Endothelial cell of umbilical vein (primary cell): ENCODE data around the gene CCNF. TPM values are rescaled to one million over a fixed set of nuclear protein-coding genes. Genes with fewer than 3 reads are reported as not detected.
A peak's percentile ranks its signal among the peaks of the same experiment; 100 is the strongest.

Experiments
- BruUV-seq: library from RNA; stranded (reverse); fragments of 400-500 nt; replicated peaks from 2 replicates; lab custom pipeline; 2021; lab: Mats Ljungman, UMichigan
- CTCF ChIA-PET: fragments of 300-600, 350-600 bp; sonication (Branson Sonifier 250); formaldehyde crosslinking; loops from one replicate; lab custom pipeline; 2021; ENCODE audit warnings: antibody characterized with exemption, inconsistent platforms; lab: Charles Lee
- POLR2A ChIA-PET: fragments of 300-600, 350-600 bp; sonication (Branson Sonifier 250); formaldehyde crosslinking; loops from one replicate; lab custom pipeline; 2021; ENCODE audit warnings: antibody characterized with exemption, inconsistent platforms; lab: Charles Lee
- DNase-seq: peaks from one replicate; pipeline ENCODE4 v3.0.0-alpha.2; 2011; ENCODE audit warnings: low read depth, low spot score
- FAIRE-seq: peaks from 2 replicates; lab custom pipeline; 2011; peaks lifted over from hg19 to GRCh38; lab: Jason Lieb, UNC
- H2AFZ ChIP-seq: 2 replicates; pipeline ENCODE4 v1.6.0; 2012; ENCODE audit warnings: low read depth, low read length, control low read depth, inconsistent platforms
- H3K27ac ChIP-seq: 2 replicates; pipeline ENCODE4 v1.5.1; 2011; ENCODE audit warnings: low read depth, mild to moderate bottlenecking, control low read depth, low read length, moderate library complexity; ENCODE audit not compliant: insufficient read depth
- H3K27me3 ChIP-seq, 2 experiments: 2 replicates each; pipeline versions ENCODE4 v1.6.0 to v1.6.1; 2011; ENCODE audit warnings: low read length in 2 of 2, mixed read lengths in 1 of 2; ENCODE audit not compliant: control insufficient read depth in 2 of 2, insufficient read depth in 2 of 2
- H3K36me3 ChIP-seq, 2 experiments: 2 replicates in 1 of 2; 3 replicates in 1 of 2; pipeline ENCODE4 v1.5.1; 2011; ENCODE audit warnings: low read length in 2 of 2, mild to moderate bottlenecking in 1 of 2, moderate library complexity in 1 of 2; ENCODE audit not compliant: control insufficient read depth in 2 of 2, insufficient read depth in 2 of 2; ENCODE audit errors: extremely low read depth in 1 of 2
- H3K4me1 ChIP-seq: 3 replicates; pipeline ENCODE4 v1.5.1; 2011; ENCODE audit warnings: mild to moderate bottlenecking, low read length; ENCODE audit not compliant: control insufficient read depth, insufficient read depth; ENCODE audit errors: extremely low read depth
- H3K4me2 ChIP-seq: 2 replicates; pipeline ENCODE4 v1.6.1; 2011; ENCODE audit warnings: low read length, control low read depth, mixed read lengths; ENCODE audit not compliant: insufficient read depth
- H3K4me3 ChIP-seq, 3 experiments: fragments of 200-600 bp in 1 of 3; sonication (generic), shearing (Covaris generic) in 1 of 3; replicated peaks in 1 of 3; 2 replicates each; pipeline ENCODE4 v1.5.1; 2011 to 2016; ENCODE audit warnings: control low read depth in 3 of 3, low read length in 3 of 3, mild to moderate bottlenecking in 2 of 3, inconsistent platforms in 1 of 3, low read depth in 1 of 3, moderate library complexity in 1 of 3; ENCODE audit not compliant: insufficient read depth in 1 of 3
- H3K79me2 ChIP-seq: 2 replicates; pipeline ENCODE4 v1.6.0; 2012; ENCODE audit warnings: low read length, inconsistent platforms; ENCODE audit not compliant: control insufficient read depth, insufficient read depth
- H3K9ac ChIP-seq: replicated peaks from 2 replicates; pipeline ENCODE3; 2011; ENCODE audit warnings: low read length, control low read depth; ENCODE audit not compliant: insufficient read depth; ENCODE audit errors: extremely low read depth
- H3K9me1 ChIP-seq: replicated peaks from 3 replicates; pipeline ENCODE4 v1.6.0; 2011; ENCODE audit warnings: mild to moderate bottlenecking, low read length; ENCODE audit not compliant: control insufficient read depth, insufficient read depth; ENCODE audit errors: extremely low read depth
- H3K9me3 ChIP-seq: replicated peaks from 2 replicates; pipeline ENCODE4 v1.5.1; 2012; ENCODE audit warnings: low read length, inconsistent platforms; ENCODE audit not compliant: control insufficient read depth, insufficient read depth
- H4K20me1 ChIP-seq: replicated peaks from 2 replicates; pipeline ENCODE3; 2011; ENCODE audit warnings: mild to moderate bottlenecking, low read length; ENCODE audit not compliant: control insufficient read depth, insufficient read depth; ENCODE audit errors: extremely low read depth
- EZH2 ChIP-seq: IDR thresholded peaks from 2 replicates; pipeline ENCODE4 v1.6.1; 2012; ENCODE audit warnings: borderline replicate concordance, low read depth, mild to moderate bottlenecking, moderate library complexity, low read length, inconsistent platforms; ENCODE audit not compliant: severe bottlenecking
- FOS ChIP-seq: IDR thresholded peaks from 2 replicates; pipeline ENCODE4 v1.6.1; 2011; ENCODE audit warnings: mild to moderate bottlenecking, low read length, moderate library complexity, borderline replicate concordance; ENCODE audit not compliant: insufficient read depth
- GATA2 ChIP-seq: IDR thresholded peaks from 2 replicates; pipeline ENCODE4 v1.7.0; 2011; ENCODE audit warnings: low read depth, mild to moderate bottlenecking, moderate library complexity, mixed read lengths, low read length; ENCODE audit not compliant: insufficient read length, insufficient read depth
- JUN ChIP-seq: IDR thresholded peaks from 2 replicates; pipeline ENCODE4 v1.6.1; 2011; ENCODE audit warnings: borderline replicate concordance, low read depth; ENCODE audit not compliant: insufficient read length, insufficient read depth
- MYC ChIP-seq: IDR thresholded peaks from one replicate; pipeline ENCODE4 v1.6.1; 2011; ENCODE audit warnings: mild to moderate bottlenecking, low read depth, low read length
- POLR2A ChIP-seq: IDR thresholded peaks from 2 replicates; pipeline ENCODE4 v1.6.1; 2012; ENCODE audit warnings: low read depth, mild to moderate bottlenecking, control low read depth, low read length
- POLR2AphosphoS5 ChIP-seq: IDR thresholded peaks from 2 replicates; pipeline ENCODE4 v1.6.1; 2012; ENCODE audit warnings: low read depth, mild to moderate bottlenecking, control low read depth, low read length, moderate library complexity; ENCODE audit not compliant: insufficient read depth
- dilution Hi-C: fragments of 300-500 bp; cut with MboI; formaldehyde crosslinking; loops from one replicate; pipeline ENCODE4 v1.15.0; 2019; ENCODE audit warnings: low sequenced_read_pairs; ENCODE audit not compliant: extremely low pct_ligation_motif_present
- intact Hi-C: fragments of 100-400 bp; cut with micrococcal nuclease; formaldehyde crosslinking; loops from one replicate; pipeline ENCODE4 v1.10.0; 2022
- polyA plus RNA-seq, 4 experiments: library from polyadenylated mRNA; depleted of rRNA in 3 of 4; stranded (reverse) in 3 of 4; unstranded in 1 of 4; fragments of >200 nt; gene quantifications; 2 replicates each; pipeline versions ENCODE4 v1.2.1 to v1.2.3, GENCODE V29; 2011 to 2012; ENCODE audit warnings: missing spikeins in 1 of 4
- total RNA-seq: library from RNA; stranded (reverse); gene quantifications from 2 replicates; pipeline ENCODE4 v1.2.3, GENCODE V29; 2021
- TF ChIP-seq, protein P1 (sequence below), 2 donors: IDR thresholded peaks; 1 replicate in 1 of 2; 2 replicates in 1 of 2; pipeline ENCODE4 v1.5.1; 2011; ENCODE audit warnings: low read length in 2 of 2, mild to moderate bottlenecking in 2 of 2, moderate library complexity in 2 of 2, control low read depth in 1 of 2, inconsistent platforms in 1 of 2, low read depth in 1 of 2; ENCODE audit not compliant: insufficient read depth in 1 of 2; ENCODE audit errors: extremely low read depth in 1 of 2
- TF ChIP-seq, protein P2 (sequence below): IDR thresholded peaks from 2 replicates; pipeline ENCODE4 v1.6.1; 2011; ENCODE audit not compliant: insufficient read depth, insufficient read length

CCNF gene
- total and polyA plus RNA-seq, 2 donors (not counting 3 experiments of a cell fraction or from before 2014, with no cell fraction given) = 13.9 to 48.9 TPM

DNA sequence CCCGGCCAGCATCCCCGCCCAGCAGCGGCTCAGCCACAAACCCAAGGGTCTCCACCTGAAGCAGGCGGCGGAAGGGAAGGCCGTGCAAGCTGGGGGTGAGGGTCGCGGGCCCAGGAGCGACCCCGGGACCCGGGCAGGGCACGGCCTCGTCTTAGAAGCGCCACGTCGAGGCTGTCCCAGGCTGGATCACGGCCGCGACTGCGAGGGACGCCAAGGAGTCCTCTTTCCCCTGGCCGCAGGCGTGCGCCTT lies 538 bp upstream of the CCNF start:
- POLR2A ChIA-PET = no interaction called here
- intact Hi-C loops (loop anchor here (1.0 to 10.0 kb wide), 5 partner anchors 32 to 160 kb away; partner anchors contain the start of genes ABCA3, RNPS1 and TEDC2), dilution Hi-C loops (no loop called here)
- Histone ChIP-seq H3K27me3 (no peaks in the 10 kb centered on the region), H3K79me2 (peaks cover 34% of the 10 kb centered on the region), H3K4me2 (peak overlapping the region; percentile 73), H3K9me3 (no peaks in the 10 kb centered on the region), H4K20me1 (no peaks in the 10 kb centered on the region), H3K36me3 (peaks cover 6 to 10% of the 10 kb centered on the region in 2 experiments), H3K9me1 (no peaks in the 10 kb centered on the region), H3K27ac (peak overlapping the region; percentile 38), H2AFZ (peak overlapping the region; percentile 87), H3K4me1 (peaks cover 21% of the 10 kb centered on the region), H3K9ac (peak overlapping the region; percentile 63), H3K4me3 (peak overlapping the region; percentile 35 to 60 (median 57))
- FAIRE-seq (no peak), DNase-seq (no peak)
- TF ChIP-seq, protein P1, sequence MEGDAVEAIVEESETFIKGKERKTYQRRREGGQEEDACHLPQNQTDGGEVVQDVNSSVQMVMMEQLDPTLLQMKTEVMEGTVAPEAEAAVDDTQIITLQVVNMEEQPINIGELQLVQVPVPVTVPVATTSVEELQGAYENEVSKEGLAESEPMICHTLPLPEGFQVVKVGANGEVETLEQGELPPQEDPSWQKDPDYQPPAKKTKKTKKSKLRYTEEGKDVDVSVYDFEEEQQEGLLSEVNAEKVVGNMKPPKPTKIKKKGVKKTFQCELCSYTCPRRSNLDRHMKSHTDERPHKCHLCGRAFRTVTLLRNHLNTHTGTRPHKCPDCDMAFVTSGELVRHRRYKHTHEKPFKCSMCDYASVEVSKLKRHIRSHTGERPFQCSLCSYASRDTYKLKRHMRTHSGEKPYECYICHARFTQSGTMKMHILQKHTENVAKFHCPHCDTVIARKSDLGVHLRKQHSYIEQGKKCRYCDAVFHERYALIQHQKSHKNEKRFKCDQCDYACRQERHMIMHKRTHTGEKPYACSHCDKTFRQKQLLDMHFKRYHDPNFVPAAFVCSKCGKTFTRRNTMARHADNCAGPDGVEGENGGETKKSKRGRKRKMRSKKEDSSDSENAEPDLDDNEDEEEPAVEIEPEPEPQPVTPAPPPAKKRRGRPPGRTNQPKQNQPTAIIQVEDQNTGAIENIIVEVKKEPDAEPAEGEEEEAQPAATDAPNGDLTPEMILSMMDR (IDR thresholded peaks at IDR 0.05; ENCODE audit: extremely low read depth in 1 of 2, insufficient read depth in 1 of 2, low read depth in 1 of 2, low read length in 2 of 2) = no peak
- TF ChIP-seq MYC (no peak), FOS (no peak), EZH2 (no peak), JUN (no peak), GATA2 (no peak), POLR2AphosphoS5 (no peak), POLR2A (no peak)
- TF ChIP-seq, protein P2, sequence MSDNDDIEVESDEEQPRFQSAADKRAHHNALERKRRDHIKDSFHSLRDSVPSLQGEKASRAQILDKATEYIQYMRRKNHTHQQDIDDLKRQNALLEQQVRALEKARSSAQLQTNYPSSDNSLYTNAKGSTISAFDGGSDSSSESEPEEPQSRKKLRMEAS = no peak
- CTCF ChIA-PET = interaction anchor here (1.0 to 4.0 kb wide), 6 partner anchors 8 to 109 kb away, joined by 3 to 25 read pairs (median 6); partner anchors contain the start of genes ABCA3 and PDPK1
- BruUV-seq = no TSS peak
